Mesendoderm (in vitro differentiated cells): ENCODE measurements around the gene CPT1A.

Experiments
- DNase-seq: peaks from one replicate; pipeline ENCODE4 v3.0.0; 2013
- H2AK5ac ChIP-seq: 2 replicates; pipeline ENCODE4 v1.6.1; 2013; ENCODE audit warnings: low read length, inconsistent platforms
- H2BK120ac ChIP-seq: 2 replicates; pipeline ENCODE4 v1.6.1; 2013; ENCODE audit warnings: low read depth, mild to moderate bottlenecking, low read length, moderate library complexity, mixed read lengths
- H2BK15ac ChIP-seq: replicated peaks from 2 replicates; pipeline ENCODE4 v1.6.1; 2013; ENCODE audit warnings: low read depth, mild to moderate bottlenecking, moderate library complexity
- H2BK5ac ChIP-seq: 2 replicates; pipeline ENCODE4 v1.6.1; 2013; ENCODE audit warnings: low read length, inconsistent platforms
- H3K18ac ChIP-seq: 2 replicates; pipeline ENCODE4 v1.6.1; 2013; ENCODE audit warnings: mild to moderate bottlenecking, low read length, mixed read lengths
- H3K23ac ChIP-seq: one replicate; pipeline ENCODE4 v1.6.1; 2013; ENCODE audit warnings: low read length
- H3K27ac ChIP-seq: 2 replicates; pipeline ENCODE4 v1.5.1; 2013; ENCODE audit warnings: low read depth, mild to moderate bottlenecking, inconsistent platforms, low read length, moderate library complexity
- H3K27me3 ChIP-seq: 2 replicates; pipeline ENCODE4 v1.6.1; 2013; ENCODE audit warnings: low read length, control low read depth, mild to moderate bottlenecking, inconsistent platforms; ENCODE audit not compliant: insufficient read depth, poor library complexity
- H3K36me3 ChIP-seq: 2 replicates; pipeline ENCODE4 v1.6.1; 2013; ENCODE audit warnings: low read length, inconsistent platforms; ENCODE audit not compliant: control insufficient read depth, insufficient read depth
- H3K4ac ChIP-seq: one replicate; pipeline ENCODE4 v1.6.1; 2013; ENCODE audit warnings: low read depth, mild to moderate bottlenecking, low read length, moderate library complexity
- H3K4me1 ChIP-seq: 2 replicates; pipeline ENCODE4 v1.6.1; 2013; ENCODE audit warnings: low read depth, low read length, inconsistent platforms; ENCODE audit not compliant: control insufficient read depth
- H3K4me2 ChIP-seq: 2 replicates; pipeline ENCODE4 v1.6.1; 2013; ENCODE audit warnings: low read length
- H3K4me3 ChIP-seq: 2 replicates; pipeline ENCODE4 v1.5.1; 2013; ENCODE audit warnings: mild to moderate bottlenecking, low read length
- H3K56ac ChIP-seq: one replicate; pipeline ENCODE4 v1.6.1; 2013; ENCODE audit warnings: low read length
- H3K79me1 ChIP-seq: 2 replicates; pipeline ENCODE4 v1.6.1; 2013; ENCODE audit warnings: low read length, inconsistent platforms
- H3K79me2 ChIP-seq: 2 replicates; pipeline ENCODE4 v1.6.1; 2013; ENCODE audit warnings: mild to moderate bottlenecking, low read length; ENCODE audit not compliant: control insufficient read depth, insufficient read depth
- H3K9ac ChIP-seq: 2 replicates; pipeline ENCODE4 v1.6.1; 2013; ENCODE audit warnings: low read length, inconsistent platforms
- H4K5ac ChIP-seq: one replicate; pipeline ENCODE4 v1.6.1; 2013; ENCODE audit warnings: low read length
- H4K8ac ChIP-seq: one replicate; pipeline ENCODE4 v1.6.1; 2013; ENCODE audit warnings: low read depth, mild to moderate bottlenecking, control low read depth, low read length, moderate library complexity
- WGBS: extraction: QIAGEN DNeasy Blood & Tissue Kit; methylation state at CpG from one replicate; pipeline ENCODE4 v1.1.7; 2013; ENCODE audit warnings: low lambda C conversion rate, missing lambda C conversion rate; ENCODE audit not compliant: insufficient coverage; ENCODE audit errors: extremely low coverage; 5-methylcytosine and 5-hydroxymethylcytosine counted together

CPT1A gene

DNA sequence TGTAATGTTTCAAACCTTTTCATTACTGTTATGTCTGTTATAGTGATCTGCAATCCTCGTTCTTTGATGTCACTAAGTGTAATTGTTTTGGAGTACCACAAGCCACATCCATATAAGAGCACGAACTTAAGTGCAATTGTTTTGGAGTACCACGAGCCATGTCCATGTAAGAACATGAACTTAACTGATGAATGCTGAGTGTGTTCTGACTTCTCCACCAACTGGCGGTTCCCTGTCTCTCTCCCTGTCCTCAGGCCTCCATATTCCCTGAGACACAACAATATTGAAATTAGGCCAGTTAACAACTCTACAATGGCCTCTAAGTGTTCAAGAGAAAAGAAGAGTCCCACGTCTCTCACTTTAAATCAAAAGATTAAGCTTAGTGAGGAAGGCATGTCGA is 113.9 kb downstream of the CPT1A start:
- Histone ChIP-seq H2AK5ac (no peak overlapping the region), H3K79me2 (no peaks in the 10 kb centered on the region), H3K36me3 (no peaks in the 10 kb centered on the region), H3K56ac (no peak overlapping the region), H3K4me2 (no peak overlapping the region), H3K4ac (no peak overlapping the region), H3K27ac (no peak overlapping the region), H2BK15ac (no peak overlapping the region), H2BK5ac (no peak overlapping the region), H3K79me1 (no peaks in the 10 kb centered on the region), H4K8ac (no peak overlapping the region), H3K23ac (no peak overlapping the region), H3K18ac (no peak overlapping the region), H2BK120ac (no peak overlapping the region), H3K4me1 (no peaks in the 10 kb centered on the region), H3K27me3 (no peaks in the 10 kb centered on the region), H4K5ac (no peak overlapping the region), H3K9ac (no peak overlapping the region), H3K4me3 (no peak overlapping the region)
- no CpG with 5 or more reads among the region's 6 CpGs for WGBS
- peak; percentile 17 for DNase-seq

DNA sequence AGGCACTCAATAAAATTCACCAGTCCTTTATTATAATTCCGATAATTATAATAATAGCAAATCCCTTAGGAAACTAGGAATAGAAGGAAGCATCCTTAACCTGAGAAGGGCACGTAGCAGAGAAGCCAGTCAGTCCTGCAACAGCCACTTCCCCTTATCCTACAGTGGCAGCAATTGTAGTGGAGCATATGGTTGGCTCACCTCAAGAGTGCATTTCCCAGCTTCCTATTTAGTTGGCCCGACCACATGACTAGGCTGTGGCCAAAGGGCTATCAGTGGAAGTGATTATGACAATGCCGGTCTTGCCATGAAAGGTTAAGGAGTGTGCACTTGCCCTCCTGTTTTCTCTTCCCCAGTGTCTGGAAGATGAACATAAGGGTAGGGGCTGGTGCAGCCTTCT is 117.4 kb downstream of the CPT1A start:
- no CpG with 5 or more reads among the region's 4 CpGs for WGBS
- H3K4me2 ChIP-seq, result no peak overlapping the region
- no peak overlapping the region for H3K9ac ChIP-seq
- no peaks in the 10 kb centered on the region for H3K79me2 ChIP-seq
- H2AK5ac ChIP-seq, result no peak overlapping the region
- H4K5ac ChIP-seq, result no peak overlapping the region
- no peak overlapping the region for H3K27ac ChIP-seq
- H3K27me3 ChIP-seq, result no peaks in the 10 kb centered on the region
- H4K8ac ChIP-seq, result no peak overlapping the region
- H3K4me3 ChIP-seq, result no peak overlapping the region
- no peak overlapping the region for H3K56ac ChIP-seq
- no peak overlapping the region for H2BK5ac ChIP-seq
- peak; percentile 10 for DNase-seq
- no peak overlapping the region for H2BK120ac ChIP-seq
- H3K79me1 ChIP-seq, result no peaks in the 10 kb centered on the region
- no peaks in the 10 kb centered on the region for H3K36me3 ChIP-seq
- no peak overlapping the region for H2BK15ac ChIP-seq
- no peak overlapping the region for H3K4ac ChIP-seq
- H3K4me1 ChIP-seq, result no peaks in the 10 kb centered on the region
- H3K18ac ChIP-seq, result no peak overlapping the region
- H3K23ac ChIP-seq, result no peak overlapping the region

DNA sequence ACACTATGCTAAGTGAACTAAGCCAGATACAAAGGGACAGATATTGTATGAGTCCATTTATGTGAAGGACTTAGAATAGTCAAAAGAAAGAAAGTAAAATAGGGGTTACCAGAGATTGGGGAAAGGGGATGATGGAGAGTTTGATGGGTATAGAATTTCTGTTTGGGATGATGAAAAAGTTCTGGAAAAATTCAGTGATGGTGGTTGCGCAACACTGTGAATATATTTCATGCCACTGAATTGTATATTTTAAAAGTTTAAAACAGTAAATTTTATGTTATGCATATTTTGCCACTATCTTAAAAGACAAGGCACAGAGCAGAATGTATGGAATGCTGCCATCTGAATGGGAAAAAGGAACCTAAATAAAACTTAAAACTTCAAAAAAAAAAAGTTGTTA is 119.6 kb downstream of the CPT1A start:
- Histone ChIP-seq H2AK5ac (no peak overlapping the region), H3K4me2 (no peak overlapping the region), H3K27ac (no peak overlapping the region), H4K8ac (no peak overlapping the region), H3K9ac (no peak overlapping the region), H3K4me3 (no peak overlapping the region), H2BK5ac (no peak overlapping the region), H2BK120ac (no peak overlapping the region), H3K36me3 (no peaks in the 10 kb centered on the region), H2BK15ac (no peak overlapping the region), H3K27me3 (no peaks in the 10 kb centered on the region), H3K79me2 (no peaks in the 10 kb centered on the region), H3K4me1 (no peaks in the 10 kb centered on the region), H3K56ac (no peak overlapping the region), H3K23ac (no peak overlapping the region), H3K18ac (no peak overlapping the region), H4K5ac (no peak overlapping the region), H3K4ac (no peak overlapping the region), H3K79me1 (no peaks in the 10 kb centered on the region)
- WGBS, result no CpG with 5 or more reads among the region's 1 CpG
- DNase-seq, result no peak

DNA sequence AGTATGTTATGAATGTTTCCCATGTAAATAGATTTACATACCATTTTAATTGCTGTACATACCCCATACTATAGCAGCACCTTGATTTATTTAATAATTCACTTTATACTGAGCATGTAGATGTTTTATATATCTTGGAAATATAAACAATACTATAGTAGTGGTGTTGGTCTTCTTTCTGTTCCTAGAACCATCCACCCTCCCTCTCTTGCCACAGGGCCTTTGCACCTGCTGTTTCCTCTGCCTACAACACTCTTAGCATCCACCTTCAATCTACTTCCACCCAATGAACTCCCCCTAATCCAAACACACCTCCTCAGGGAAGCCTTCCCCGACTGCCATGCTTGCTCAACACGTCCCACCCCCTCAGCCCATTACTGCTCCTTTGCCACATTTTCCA is 120.6 kb downstream of the CPT1A start:
- Histone ChIP-seq H3K18ac (no peak overlapping the region), H3K56ac (no peak overlapping the region), H3K27me3 (no peaks in the 10 kb centered on the region), H2BK120ac (no peak overlapping the region), H3K23ac (no peak overlapping the region), H3K79me2 (no peaks in the 10 kb centered on the region), H3K79me1 (no peaks in the 10 kb centered on the region), H3K4me1 (no peaks in the 10 kb centered on the region), H4K8ac (no peak overlapping the region), H3K9ac (no peak overlapping the region), H4K5ac (no peak overlapping the region), H3K4me3 (no peak overlapping the region), H3K27ac (no peak overlapping the region), H2BK15ac (no peak overlapping the region), H3K4ac (no peak overlapping the region), H3K4me2 (no peak overlapping the region), H3K36me3 (no peaks in the 10 kb centered on the region), H2BK5ac (no peak overlapping the region), H2AK5ac (no peak overlapping the region)
- no CpG with 5 or more reads among the region's 2 CpGs for WGBS
- DNase-seq, result no peak

DNA sequence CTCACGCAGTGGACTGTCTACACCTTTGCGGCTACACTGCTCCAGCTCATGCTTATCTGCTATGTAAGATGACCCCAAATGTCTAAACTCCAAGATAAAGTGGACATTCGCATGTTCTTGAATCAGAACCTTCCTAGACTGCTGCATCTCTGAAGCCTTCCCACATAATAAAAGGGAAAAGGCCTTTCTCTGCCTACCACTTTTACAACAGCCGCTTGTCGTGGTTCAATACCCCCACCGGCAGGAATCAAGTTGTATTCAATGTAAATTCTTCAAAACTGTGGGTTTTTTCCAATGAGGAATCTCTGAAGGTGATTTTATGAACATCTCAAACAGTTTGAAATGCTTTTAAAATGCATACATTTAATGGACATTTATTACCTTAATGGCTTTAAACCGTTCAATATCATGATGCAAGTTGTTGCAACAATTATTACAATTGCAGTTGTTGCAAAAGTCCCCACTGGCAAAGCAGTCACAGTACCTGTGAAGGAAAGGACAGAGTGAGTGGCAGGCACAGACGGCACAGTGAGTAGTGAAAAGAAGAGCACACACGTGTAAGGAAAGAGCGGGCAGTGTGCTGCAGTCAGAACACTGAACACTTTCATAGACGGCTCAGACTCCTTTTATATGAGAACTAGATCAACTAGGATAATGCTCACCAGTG is 126.1 kb downstream of the CPT1A start:
- no peak overlapping the region for H2BK15ac ChIP-seq
- H3K36me3 ChIP-seq, result no peaks in the 10 kb centered on the region
- no peaks in the 10 kb centered on the region for H3K79me2 ChIP-seq
- H3K9ac ChIP-seq, result no peak overlapping the region
- peaks cover 2% of the 10 kb centered on the region for H3K4me1 ChIP-seq
- no peak overlapping the region for H4K5ac ChIP-seq
- H3K23ac ChIP-seq, result no peak overlapping the region
- H3K27ac ChIP-seq, result no peak overlapping the region
- no peak overlapping the region for H4K8ac ChIP-seq
- H2BK5ac ChIP-seq, result no peak overlapping the region
- no peaks in the 10 kb centered on the region for H3K79me1 ChIP-seq
- no CpG with 5 or more reads among the region's 11 CpGs for WGBS
- H3K18ac ChIP-seq, result no peak overlapping the region
- no peak overlapping the region for H3K4ac ChIP-seq
- H2AK5ac ChIP-seq, result no peak overlapping the region
- H2BK120ac ChIP-seq, result no peak overlapping the region
- H3K4me3 ChIP-seq, result no peak overlapping the region
- H3K27me3 ChIP-seq, result no peaks in the 10 kb centered on the region
- DNase-seq, result no peak
- no peak overlapping the region for H3K4me2 ChIP-seq
- H3K56ac ChIP-seq, result peak overlapping the region; percentile 18
